Large intestine (tissue), 3 donors: ENCODE results near the gene IDUA. TPM values are rescaled to one million over a fixed set of nuclear protein-coding genes. Genes with fewer than 3 reads are reported as not detected.
"Not testable (repeated sequence)": the region's sequence is repeated elsewhere in the genome, so short reads cannot be mapped to it uniquely, and the experiment has no call there.

Experiments used
- DNase-seq, 2 donors: peaks; one replicate each; pipeline versions ENCODE4 v3.0.0 to v3.0.0-alpha.2; 2013
- H3K27ac ChIP-seq: one replicate; pipeline ENCODE4 v1.5.1; 2013; ENCODE audit warnings: low read length
- H3K27me3 ChIP-seq: 2 replicates; pipeline ENCODE4 v1.6.1; 2013; ENCODE audit warnings: low read length; ENCODE audit not compliant: control insufficient read depth, insufficient read depth
- H3K36me3 ChIP-seq: 2 replicates; pipeline ENCODE4 v1.6.1; 2013; ENCODE audit warnings: low read length; ENCODE audit not compliant: control insufficient read depth, insufficient read depth
- H3K4me1 ChIP-seq: one replicate; pipeline ENCODE4 v1.6.1; 2013; ENCODE audit warnings: low read length; ENCODE audit not compliant: control insufficient read depth, insufficient read depth
- H3K4me3 ChIP-seq: one replicate; pipeline ENCODE4 v1.5.1; 2013; ENCODE audit warnings: low read length
- H3K9me3 ChIP-seq: one replicate; pipeline ENCODE4 v1.6.1; 2013; ENCODE audit warnings: mild to moderate bottlenecking, low read depth, low read length, moderate library complexity; ENCODE audit not compliant: control insufficient read depth
- WGBS: methylation state at CpG from one replicate; pipeline ENCODE4 v1.1.5; 2013; ENCODE audit warnings: low lambda C conversion rate; ENCODE audit not compliant: insufficient coverage; 5-methylcytosine and 5-hydroxymethylcytosine counted together
- polyA plus RNA-seq: library from polyadenylated mRNA; unstranded; fragments of 120-200 nt; gene quantifications from one replicate; pipeline ENCODE4 v1.2.1, GENCODE V29; 2013

The IDUA gene
- polyA plus RNA-seq, 1 donor = 21.1 TPM

DNA sequence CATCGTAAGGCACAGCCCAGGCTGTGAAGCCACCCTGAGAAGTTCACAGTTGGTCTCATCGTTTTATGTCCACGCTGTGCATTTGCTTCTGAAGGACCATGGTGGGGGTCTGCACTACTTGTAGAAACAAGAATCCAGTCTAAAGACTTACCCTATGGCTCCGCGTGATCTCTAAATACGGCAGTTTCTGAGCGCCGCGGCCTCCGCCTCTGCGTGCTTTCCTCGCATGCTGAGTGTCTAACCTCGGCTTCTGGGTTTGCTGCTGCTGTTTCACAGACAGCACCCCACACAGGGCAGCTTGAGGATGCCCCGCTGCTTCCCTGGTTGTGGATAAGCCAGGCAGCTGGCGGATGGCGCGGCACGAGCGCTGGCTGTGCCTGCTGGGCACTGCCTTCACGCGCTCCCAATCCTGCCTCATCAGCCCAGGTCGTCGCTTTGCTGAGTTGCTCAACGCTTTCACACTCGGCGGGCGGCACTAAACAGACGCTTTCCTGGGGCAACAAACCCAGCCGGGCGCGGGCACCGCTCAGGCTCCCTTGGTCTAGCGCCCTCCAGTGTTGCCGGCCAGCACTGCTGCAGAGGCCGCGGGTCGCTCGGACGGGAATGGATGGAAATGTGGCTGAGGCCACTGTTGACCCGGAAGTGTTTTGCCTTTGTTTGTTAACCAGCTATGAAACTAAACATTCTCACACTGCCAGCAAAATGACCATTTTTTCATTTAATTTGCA lies 63.8 kb downstream of the IDUA start:
- Histone ChIP-seq H3K36me3 (no peaks in the 10 kb centered on the region), H3K27me3 (peaks cover 72% of the 10 kb centered on the region), H3K4me1 (peaks cover 12% of the 10 kb centered on the region), H3K4me3 (no peak overlapping the region), H3K9me3 (peaks cover 12% of the 10 kb centered on the region), H3K27ac (no peak overlapping the region)
- no CpG with 5 or more reads among the region's 40 CpGs for WGBS
- DNase-seq = no peak

DNA sequence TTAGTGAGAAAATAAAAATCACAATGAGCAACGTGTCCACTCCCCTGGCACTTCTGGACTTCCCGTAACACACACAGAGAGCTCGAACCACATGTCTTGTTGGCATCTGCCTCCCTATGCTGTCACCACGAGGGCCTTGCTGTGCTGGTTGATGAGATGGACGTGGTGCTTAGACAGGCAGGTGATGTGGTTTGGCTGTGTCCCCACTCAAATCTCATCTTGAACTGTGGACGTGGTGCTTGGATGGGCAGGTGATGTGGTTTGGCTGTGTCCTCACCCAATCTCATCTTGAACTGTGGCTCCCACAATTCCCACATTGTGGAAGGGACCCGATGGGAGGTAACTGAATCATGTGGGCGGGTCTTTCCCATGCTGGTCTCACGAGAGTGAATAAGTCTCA lies 64.6 kb downstream of the IDUA start:
- WGBS = 80% methylated on average over 2 of the region's 9 CpGs
- H3K9me3 ChIP-seq = peaks cover 13% of the 10 kb centered on the region
- H3K4me3 ChIP-seq = no peak overlapping the region
- no peaks in the 10 kb centered on the region for H3K36me3 ChIP-seq
- H3K4me1 ChIP-seq = peaks cover 15% of the 10 kb centered on the region
- H3K27me3 ChIP-seq = peaks cover 78% of the 10 kb centered on the region
- no peak overlapping the region for H3K27ac ChIP-seq
- no peak for DNase-seq

DNA sequence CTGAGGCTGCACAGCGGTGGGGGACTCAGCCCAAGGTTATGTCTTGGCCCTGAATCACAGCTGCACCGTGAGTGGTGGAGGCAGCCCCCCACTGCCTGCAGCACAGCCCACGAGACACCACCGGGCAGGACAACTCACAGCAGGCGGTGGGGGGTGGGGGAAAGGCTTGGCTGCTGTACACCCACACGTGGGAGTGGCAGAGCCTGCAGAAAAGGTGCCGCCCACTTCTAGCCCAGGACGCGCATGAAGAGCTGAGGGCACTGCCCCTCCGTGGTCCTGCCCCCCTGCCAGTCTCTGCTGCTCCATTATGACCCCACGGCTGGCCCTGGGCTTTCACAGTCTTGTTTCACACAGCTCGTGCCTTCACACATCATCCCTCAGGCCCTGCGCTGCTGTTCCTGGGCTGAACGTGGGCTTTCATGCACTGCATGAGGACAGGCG lies 65.4 kb downstream of the IDUA start:
- no peak overlapping the region for H3K4me3 ChIP-seq
- H3K27me3 ChIP-seq = peaks cover 81% of the 10 kb centered on the region
- DNase-seq = no peak
- peaks cover 14% of the 10 kb centered on the region for H3K9me3 ChIP-seq
- H3K4me1 ChIP-seq = peaks cover 11% of the 10 kb centered on the region
- H3K36me3 ChIP-seq = no peaks in the 10 kb centered on the region
- no CpG with 5 or more reads among the region's 15 CpGs for WGBS
- H3K27ac ChIP-seq = no peak overlapping the region

DNA sequence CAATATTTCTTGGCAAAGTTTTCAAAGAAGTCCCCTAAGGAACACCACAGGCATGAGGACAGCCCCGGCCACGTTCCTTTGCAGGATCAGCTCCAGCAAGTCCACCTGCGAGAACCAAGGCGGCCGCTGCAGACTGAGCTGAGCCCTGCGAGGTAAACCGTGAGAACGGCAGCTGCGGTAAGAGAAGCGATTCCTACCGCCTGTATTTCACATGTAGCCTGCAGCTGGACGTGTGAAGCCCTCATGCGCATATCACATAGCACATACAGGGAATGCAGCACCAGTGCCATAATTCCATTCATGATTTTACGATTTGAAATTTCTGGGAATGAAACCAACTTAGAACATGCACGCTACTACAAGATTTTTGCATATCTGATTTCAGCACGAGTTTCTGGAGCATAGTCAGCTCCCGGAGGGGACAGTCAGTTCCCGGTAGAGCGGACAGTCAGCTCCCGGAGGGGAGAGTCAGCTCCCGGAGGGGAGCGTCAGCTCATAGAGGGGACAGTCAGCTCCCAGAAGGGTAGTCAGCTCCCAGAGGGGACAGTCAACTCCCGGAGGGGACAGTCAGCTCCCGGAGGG lies 66.3 kb downstream of the IDUA start:
- peaks cover 7% of the 10 kb centered on the region for H3K4me1 ChIP-seq
- no peaks in the 10 kb centered on the region for H3K36me3 ChIP-seq
- no peak for DNase-seq
- no CpG with 5 or more reads among the region's 24 CpGs for WGBS
- H3K9me3 ChIP-seq = peaks cover 14% of the 10 kb centered on the region
- peaks cover 76% of the 10 kb centered on the region for H3K27me3 ChIP-seq
- H3K27ac ChIP-seq = no peak overlapping the region
- H3K4me3 ChIP-seq = no peak overlapping the region

GRCh38 chr4:1053891-1054290 lies 67.0 kb downstream of the IDUA start:
- peaks cover 14% of the 10 kb centered on the region for H3K9me3 ChIP-seq
- not testable (repeated sequence) for H3K4me1 ChIP-seq, H3K27ac ChIP-seq, H3K4me3 ChIP-seq, H3K36me3 ChIP-seq, DNase-seq
- no CpG with 5 or more reads among the region's 7 CpGs for WGBS
- peaks cover 78% of the 10 kb centered on the region for H3K27me3 ChIP-seq

Other genes with a start within 250 kb of the IDUA start
- 2.8 TPM for gene CPLX1, start 160.9 kb upstream of the IDUA start, polyA plus RNA-seq
- gene GAK, start 54.7 kb upstream of the IDUA start, polyA plus RNA-seq = 96.1 TPM
- gene TMEM175, start 54.6 kb upstream of the IDUA start, polyA plus RNA-seq = 28.4 TPM
- 15.3 TPM for gene DGKQ, start 13.5 kb upstream of the IDUA start, polyA plus RNA-seq
- 10.1 TPM for gene SLC26A1, start 6.4 kb downstream of the IDUA start, polyA plus RNA-seq
- 12.6 TPM for gene FGFRL1, start 24.6 kb downstream of the IDUA start, polyA plus RNA-seq
- gene RNF212, start 126.5 kb downstream of the IDUA start, polyA plus RNA-seq = 1.8 TPM
- 54.6 TPM for gene SPON2, start 185.5 kb downstream of the IDUA start, polyA plus RNA-seq